Measurements from ENCODE around the gene SLAIN1.

Gene SLAIN1

GRCh38 chr13:77693449-77693940 is 4.0 kb upstream of the SLAIN1 start:
- H3K18ac ChIP-seq (ENCODE audit: low read length) = no peak overlapping the region
- no peaks in the 10 kb centered on the region for H3K36me3 ChIP-seq (ENCODE audit: control insufficient read depth, insufficient read depth, low read length)
- H2BK5ac ChIP-seq (ENCODE audit: low read length) = no peak overlapping the region
- H3K79me1 ChIP-seq (ENCODE audit: low read length) = no peaks in the 10 kb centered on the region
- no CpG with 5 or more reads among the region's 2 CpGs for WGBS (ENCODE audit: extremely low coverage, insufficient coverage, low lambda C conversion rate)
- no peak overlapping the region for H3K9ac ChIP-seq (ENCODE audit: low read length)
- H3K27ac ChIP-seq (ENCODE audit: low read depth, low read length) = no peak overlapping the region
- H4K5ac ChIP-seq (ENCODE audit: low read length) = no peak overlapping the region
- H3K4ac ChIP-seq (ENCODE audit: low read depth, low read length) = no peak overlapping the region
- no peak overlapping the region for H3K4me3 ChIP-seq (ENCODE audit: low read length)
- H3K56ac ChIP-seq (ENCODE audit: low read length) = no peak overlapping the region
- DNase-seq = no peak
- H3K4me1 ChIP-seq (ENCODE audit: control insufficient read depth, low read depth, low read length) = no peaks in the 10 kb centered on the region
- H2BK120ac ChIP-seq (ENCODE audit: low read depth, low read length) = no peak overlapping the region
- H2AK5ac ChIP-seq (ENCODE audit: low read length) = no peak overlapping the region
- H4K8ac ChIP-seq (ENCODE audit: low read depth, low read length) = no peak overlapping the region
- H2BK15ac ChIP-seq (replicated peaks; ENCODE audit: low read depth) = no peak overlapping the region
- no peak overlapping the region for H3K4me2 ChIP-seq (ENCODE audit: low read length)
- H3K79me2 ChIP-seq (ENCODE audit: control insufficient read depth, insufficient read depth, low read length) = no peaks in the 10 kb centered on the region
- no peak overlapping the region for H3K23ac ChIP-seq (ENCODE audit: low read length)
- no peaks in the 10 kb centered on the region for H3K27me3 ChIP-seq (ENCODE audit: insufficient read depth, low read length, poor library complexity)

- Histone ChIP-seq H3K4me2 (ENCODE audit: low read length) (no peak overlapping the region), H4K8ac (ENCODE audit: low read depth, low read length) (no peak overlapping the region), H3K36me3 (ENCODE audit: control insufficient read depth, insufficient read depth, low read length) (no peaks in the 10 kb centered on the region), H2AK5ac (ENCODE audit: low read length) (no peak overlapping the region), H3K4me1 (ENCODE audit: control insufficient read depth, low read depth, low read length) (no peaks in the 10 kb centered on the region), H3K9ac (ENCODE audit: low read length) (no peak overlapping the region), H3K79me2 (ENCODE audit: control insufficient read depth, insufficient read depth, low read length) (no peaks in the 10 kb centered on the region), H3K27me3 (ENCODE audit: insufficient read depth, low read length, poor library complexity) (no peaks in the 10 kb centered on the region), H3K27ac (ENCODE audit: low read depth, low read length) (no peak overlapping the region), H2BK15ac (replicated peaks; ENCODE audit: low read depth) (no peak overlapping the region), H4K5ac (ENCODE audit: low read length) (no peak overlapping the region), H3K4ac (ENCODE audit: low read depth, low read length) (no peak overlapping the region), H3K79me1 (ENCODE audit: low read length) (no peaks in the 10 kb centered on the region), H3K18ac (ENCODE audit: low read length) (no peak overlapping the region), H2BK5ac (ENCODE audit: low read length) (no peak overlapping the region), H3K4me3 (ENCODE audit: low read length) (no peak overlapping the region), H3K56ac (ENCODE audit: low read length) (no peak overlapping the region), H3K23ac (ENCODE audit: low read length) (no peak overlapping the region), H2BK120ac (ENCODE audit: low read depth, low read length) (no peak overlapping the region)
- DNase-seq = peak; percentile 22
- WGBS (ENCODE audit: extremely low coverage, insufficient coverage, low lambda C conversion rate) = no CpG with 5 or more reads among the region's 9 CpGs
Observed at GRCh38 chr13:77696006-77696878, 1.2 kb upstream of the SLAIN1 start.

DNA sequence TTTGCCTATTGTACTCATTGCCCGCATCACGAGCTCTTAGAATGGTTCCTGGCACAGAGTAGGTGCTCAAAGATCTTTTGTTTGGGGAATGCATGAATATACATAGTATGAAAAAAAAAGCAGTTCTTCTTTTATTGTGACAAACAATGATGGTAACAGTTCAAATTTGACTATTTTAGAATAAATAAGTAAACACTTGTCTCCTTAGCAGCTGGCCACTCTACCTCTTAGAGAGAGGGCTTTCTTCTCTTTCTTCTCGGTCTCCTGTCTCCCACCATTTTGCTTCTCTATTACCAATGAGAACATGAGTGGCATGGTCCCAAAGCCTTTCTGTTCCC is 639 bp upstream of the SLAIN1 start:
- peak overlapping the region; percentile 44 for H3K56ac ChIP-seq (ENCODE audit: low read length)
- H3K79me2 ChIP-seq (ENCODE audit: control insufficient read depth, insufficient read depth, low read length) = no peaks in the 10 kb centered on the region
- H3K18ac ChIP-seq (ENCODE audit: low read length) = no peak overlapping the region
- H3K4me3 ChIP-seq (ENCODE audit: low read length) = peak overlapping the region; percentile 45
- no peaks in the 10 kb centered on the region for H3K27me3 ChIP-seq (ENCODE audit: insufficient read depth, low read length, poor library complexity)
- H3K4me2 ChIP-seq (ENCODE audit: low read length) = peak overlapping the region; percentile 58
- no peaks in the 10 kb centered on the region for H3K36me3 ChIP-seq (ENCODE audit: control insufficient read depth, insufficient read depth, low read length)
- no peak overlapping the region for H2AK5ac ChIP-seq (ENCODE audit: low read length)
- H2BK15ac ChIP-seq (replicated peaks; ENCODE audit: low read depth) = no peak overlapping the region
- H4K5ac ChIP-seq (ENCODE audit: low read length) = no peak overlapping the region
- no CpG with 5 or more reads among the region's 3 CpGs for WGBS (ENCODE audit: extremely low coverage, insufficient coverage, low lambda C conversion rate)
- no peak for DNase-seq
- H3K27ac ChIP-seq (ENCODE audit: low read depth, low read length) = no peak overlapping the region
- H3K23ac ChIP-seq (ENCODE audit: low read length) = no peak overlapping the region
- H2BK120ac ChIP-seq (ENCODE audit: low read depth, low read length) = no peak overlapping the region
- no peak overlapping the region for H2BK5ac ChIP-seq (ENCODE audit: low read length)
- no peak overlapping the region for H4K8ac ChIP-seq (ENCODE audit: low read depth, low read length)
- no peaks in the 10 kb centered on the region for H3K79me1 ChIP-seq (ENCODE audit: low read length)
- H3K4ac ChIP-seq (ENCODE audit: low read depth, low read length) = no peak overlapping the region
- no peaks in the 10 kb centered on the region for H3K4me1 ChIP-seq (ENCODE audit: control insufficient read depth, low read depth, low read length)
- H3K9ac ChIP-seq (ENCODE audit: low read length) = peak overlapping the region; percentile 50

- Histone ChIP-seq H3K79me2 (ENCODE audit: control insufficient read depth, insufficient read depth, low read length) (no peaks in the 10 kb centered on the region), H2BK5ac (ENCODE audit: low read length) (no peak overlapping the region), H3K4ac (ENCODE audit: low read depth, low read length) (no peak overlapping the region), H3K18ac (ENCODE audit: low read length) (peak overlapping the region; percentile 81), H3K9ac (ENCODE audit: low read length) (peak overlapping the region; percentile 42), H3K4me1 (ENCODE audit: control insufficient read depth, low read depth, low read length) (no peaks in the 10 kb centered on the region), H3K27me3 (ENCODE audit: insufficient read depth, low read length, poor library complexity) (no peaks in the 10 kb centered on the region), H4K8ac (ENCODE audit: low read depth, low read length) (no peak overlapping the region), H4K5ac (ENCODE audit: low read length) (no peak overlapping the region), H3K27ac (ENCODE audit: low read depth, low read length) (no peak overlapping the region), H3K4me3 (ENCODE audit: low read length) (peak overlapping the region; percentile 34), H3K56ac (ENCODE audit: low read length) (peak overlapping the region; percentile 35), H2BK120ac (ENCODE audit: low read depth, low read length) (no peak overlapping the region), H3K4me2 (ENCODE audit: low read length) (peak overlapping the region; percentile 54), H2AK5ac (ENCODE audit: low read length) (no peak overlapping the region), H3K36me3 (ENCODE audit: control insufficient read depth, insufficient read depth, low read length) (no peaks in the 10 kb centered on the region), H2BK15ac (replicated peaks; ENCODE audit: low read depth) (no peak overlapping the region), H3K79me1 (ENCODE audit: low read length) (no peaks in the 10 kb centered on the region), H3K23ac (ENCODE audit: low read length) (no peak overlapping the region)
- no CpG with 5 or more reads among the region's 75 CpGs for WGBS (ENCODE audit: extremely low coverage, insufficient coverage, low lambda C conversion rate)
- peak; percentile 53 for DNase-seq
Observed at GRCh38 chr13:77698201-77699058, 943 bp downstream of the SLAIN1 start.

DNA sequence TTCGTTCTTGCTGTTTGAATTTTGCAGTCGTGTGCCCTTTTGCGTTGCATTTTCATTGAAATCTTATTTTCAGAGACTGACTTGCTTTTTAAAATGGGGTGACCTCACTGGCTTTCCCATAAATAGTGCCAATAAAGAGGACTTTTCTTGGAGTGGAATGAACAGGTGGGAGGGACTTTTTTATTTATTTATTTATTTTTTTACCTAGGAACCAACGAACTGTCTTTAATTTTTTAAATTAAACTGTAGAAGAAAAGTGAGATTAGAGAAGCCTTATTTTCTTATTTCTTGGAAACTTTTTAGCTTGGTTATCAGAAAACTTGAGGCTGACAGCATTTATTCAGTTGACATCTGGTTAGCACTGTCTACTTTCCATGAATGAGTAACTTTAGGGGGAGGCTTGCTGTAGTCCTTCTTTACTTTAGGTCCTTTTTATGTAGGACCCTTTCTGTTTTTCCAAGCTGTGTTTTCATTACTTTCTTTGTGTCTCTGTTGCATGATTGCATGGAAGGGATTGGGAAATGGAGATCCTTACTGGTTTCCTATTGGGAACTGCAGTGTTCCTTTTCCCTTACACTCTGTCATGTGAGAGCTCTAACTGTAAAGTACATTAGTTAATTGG is 1.7 kb downstream of the SLAIN1 start:
- H4K5ac ChIP-seq (ENCODE audit: low read length) = no peak overlapping the region
- H3K23ac ChIP-seq (ENCODE audit: low read length) = no peak overlapping the region
- H3K9ac ChIP-seq (ENCODE audit: low read length) = peak overlapping the region; percentile 37
- no CpG with 5 or more reads among the region's 4 CpGs for WGBS (ENCODE audit: extremely low coverage, insufficient coverage, low lambda C conversion rate)
- H3K36me3 ChIP-seq (ENCODE audit: control insufficient read depth, insufficient read depth, low read length) = no peaks in the 10 kb centered on the region
- H3K4me3 ChIP-seq (ENCODE audit: low read length) = peak overlapping the region; percentile 32
- no peaks in the 10 kb centered on the region for H3K79me2 ChIP-seq (ENCODE audit: control insufficient read depth, insufficient read depth, low read length)
- no peak overlapping the region for H2BK15ac ChIP-seq (replicated peaks; ENCODE audit: low read depth)
- H3K18ac ChIP-seq (ENCODE audit: low read length) = no peak overlapping the region
- H2BK120ac ChIP-seq (ENCODE audit: low read depth, low read length) = no peak overlapping the region
- no peak overlapping the region for H3K27ac ChIP-seq (ENCODE audit: low read depth, low read length)
- H2AK5ac ChIP-seq (ENCODE audit: low read length) = no peak overlapping the region
- no peak overlapping the region for H4K8ac ChIP-seq (ENCODE audit: low read depth, low read length)
- H2BK5ac ChIP-seq (ENCODE audit: low read length) = no peak overlapping the region
- H3K4me1 ChIP-seq (ENCODE audit: control insufficient read depth, low read depth, low read length) = no peaks in the 10 kb centered on the region
- peak overlapping the region; percentile 54 for H3K4me2 ChIP-seq (ENCODE audit: low read length)
- no peak for DNase-seq
- H3K56ac ChIP-seq (ENCODE audit: low read length) = no peak overlapping the region
- no peaks in the 10 kb centered on the region for H3K79me1 ChIP-seq (ENCODE audit: low read length)
- H3K4ac ChIP-seq (ENCODE audit: low read depth, low read length) = no peak overlapping the region
- H3K27me3 ChIP-seq (ENCODE audit: insufficient read depth, low read length, poor library complexity) = no peaks in the 10 kb centered on the region

Data from mesendoderm (in vitro differentiated cells).